Hepatocyte (in vitro differentiated cells): Measurements from ENCODE around the gene MAGI1. TPM values are rescaled to one million over a fixed set of nuclear protein-coding genes. Genes with fewer than 3 reads are reported as not detected.
"Not testable (repeated sequence)": the region's sequence is repeated elsewhere in the genome, so short reads cannot be mapped to it uniquely, and the experiment has no call there.

Experiments
- DNase-seq: peaks from one replicate; pipeline ENCODE4 v3.0.0-alpha.2; 2016; ENCODE audit warnings: low spot score
- H2AFZ ChIP-seq: fragments of 200-600 bp; sonication (generic); 2 replicates; pipeline ENCODE4 v1.6.0; 2016; ENCODE audit warnings: antibody characterized with exemption, mild to moderate bottlenecking
- H3K27ac ChIP-seq: fragments of 200-600 bp; sonication (generic); 2 replicates; pipeline ENCODE4 v1.5.1; 2016; ENCODE audit warnings: mild to moderate bottlenecking
- H3K27me3 ChIP-seq: fragments of 200-600 bp; sonication (generic); 2 replicates; pipeline ENCODE4 v1.6.1; 2016
- H3K36me3 ChIP-seq: fragments of 200-600 bp; sonication (generic); replicated peaks from 2 replicates; pipeline ENCODE4 v1.5.1; 2016; ENCODE audit warnings: low read depth; ENCODE audit not compliant: insufficient read depth
- H3K4me1 ChIP-seq: fragments of 200-600 bp; sonication (generic); 2 replicates; pipeline ENCODE4 v1.5.1; 2016; ENCODE audit warnings: mild to moderate bottlenecking, moderate library complexity; ENCODE audit not compliant: insufficient read depth
- H3K4me2 ChIP-seq: fragments of 200-600 bp; sonication (generic); 2 replicates; pipeline ENCODE4 v1.6.0; 2016
- H3K4me3 ChIP-seq: fragments of 200-600 bp; sonication (generic); 2 replicates; pipeline ENCODE4 v1.5.1; 2016; ENCODE audit warnings: mild to moderate bottlenecking
- H3K79me2 ChIP-seq: fragments of 200-600 bp; sonication (generic); 2 replicates; pipeline ENCODE4 v1.6.0; 2017; ENCODE audit warnings: mild to moderate bottlenecking
- H3K9me2 ChIP-seq: fragments of 200-600 bp; sonication (generic); replicated peaks from 2 replicates; pipeline ENCODE4 v1.6.0; 2017; ENCODE audit warnings: mild to moderate bottlenecking; ENCODE audit not compliant: insufficient read depth
- H3K9me3 ChIP-seq: fragments of 200-600 bp; sonication (generic); 2 replicates; pipeline ENCODE4 v1.5.1; 2016; ENCODE audit warnings: low read depth, mild to moderate bottlenecking
- H4K20me1 ChIP-seq: fragments of 200-600 bp; sonication (generic); 2 replicates; pipeline ENCODE4 v1.6.0; 2016; ENCODE audit warnings: mild to moderate bottlenecking; ENCODE audit not compliant: insufficient read depth, poor library complexity, severe bottlenecking
- CTCF ChIP-seq: fragments of 200-600 bp; sonication (generic); IDR thresholded peaks from 2 replicates; pipeline ENCODE4 v1.5.1; 2016; ENCODE audit warnings: antibody characterized with exemption, mild to moderate bottlenecking; ENCODE audit not compliant: poor library complexity
- EZH2 ChIP-seq: fragments of 200-600 bp; sonication (generic); IDR thresholded peaks from 2 replicates; pipeline ENCODE4 v1.6.1; 2016; ENCODE audit warnings: antibody characterized with exemption, mild to moderate bottlenecking, borderline replicate concordance
- EZH2phosphoT487 ChIP-seq: fragments of 200-600 bp; sonication (generic); IDR thresholded peaks from one replicate; pipeline ENCODE4 v1.6.1; 2018; ENCODE audit warnings: antibody characterized with exemption, mild to moderate bottlenecking, low read depth, moderate library complexity; ENCODE audit not compliant: unreplicated experiment, severe bottlenecking
- WGBS: methylation state at CpG from one replicate; pipeline ENCODE4 v1.1.6; 2016; ENCODE audit warnings: low lambda C conversion rate; ENCODE audit errors: missing lambda C conversion rate; 5-methylcytosine and 5-hydroxymethylcytosine counted together
- polyA plus RNA-seq: library from polyadenylated mRNA; unstranded; fragments of >200 nt; fragmentation: Nextera tagmentation; extraction: Ambion mirVana; gene quantifications from 2 replicates; pipeline ENCODE4 v1.2.1, GENCODE V29; 2016
- total RNA-seq: library from RNA; depleted of rRNA; stranded (reverse); fragments of >200 nt; gene quantifications from 2 replicates; pipeline ENCODE4 v1.2.3, GENCODE V29; 2014

The MAGI1 gene
- total and polyA plus RNA-seq, 2 experiments from 2014 or later = 26.2 to 43.5 TPM

- H3K4me1 ChIP-seq = no peaks in the 10 kb centered on the region
- DNase-seq = no peak
- H3K9me2 ChIP-seq = no peaks in the 10 kb centered on the region
- no peaks in the 10 kb centered on the region for H3K27me3 ChIP-seq
- H3K79me2 ChIP-seq = peaks cover 86% of the 10 kb centered on the region
- no peak overlapping the region for H2AFZ ChIP-seq
- WGBS = 88% methylated on average over 2 of the region's 2 CpGs
- no peaks in the 10 kb centered on the region for H3K9me3 ChIP-seq
- TF ChIP-seq CTCF (no peak), EZH2phosphoT487 (no peak), EZH2 (no peak)
- no peak overlapping the region for H3K4me2 ChIP-seq
- H3K36me3 ChIP-seq = no peaks in the 10 kb centered on the region
- no peak overlapping the region for H3K27ac ChIP-seq
- H3K4me3 ChIP-seq = no peak overlapping the region
- H4K20me1 ChIP-seq = peaks cover 3% of the 10 kb centered on the region
These were observed 145.1 kb downstream of the MAGI1 start for GRCh38 chr3:65893631-65894030.

- H3K9me3 ChIP-seq, H3K4me2 ChIP-seq, H3K4me1 ChIP-seq, H3K27me3 ChIP-seq, H2AFZ ChIP-seq, H4K20me1 ChIP-seq, H3K27ac ChIP-seq, H3K4me3 ChIP-seq, H3K9me2 ChIP-seq, DNase-seq, H3K36me3 ChIP-seq: not testable (repeated sequence)
- WGBS = 84% methylated on average over 1 of the region's 2 CpGs
- H3K79me2 ChIP-seq = peaks cover 90% of the 10 kb centered on the region
These were observed 147.2 kb downstream of the MAGI1 start for GRCh38 chr3:65891477-65891876.

GRCh38 chr3:65890328-65890727, 148.4 kb downstream of the MAGI1 start:
- Histone ChIP-seq H3K4me3 (no peak overlapping the region), H3K9me2 (no peaks in the 10 kb centered on the region), H2AFZ (no peak overlapping the region), H3K4me1 (no peaks in the 10 kb centered on the region), H3K4me2 (no peak overlapping the region), H4K20me1 (peaks cover 3% of the 10 kb centered on the region), H3K9me3 (no peaks in the 10 kb centered on the region), H3K79me2 (peaks cover 93% of the 10 kb centered on the region), H3K27me3 (no peaks in the 10 kb centered on the region), H3K36me3 (no peaks in the 10 kb centered on the region), H3K27ac (no peak overlapping the region)
- WGBS = 98% methylated on average over 6 of the region's 6 CpGs
- TF ChIP-seq EZH2 = no peak
- no peak for TF ChIP-seq EZH2phosphoT487
- no peak for TF ChIP-seq CTCF
- no peak for DNase-seq

- TF ChIP-seq EZH2 = no peak
- no peak for TF ChIP-seq CTCF
- TF ChIP-seq EZH2phosphoT487 = no peak
- 98% methylated on average over 3 of the region's 3 CpGs for WGBS
- no peak overlapping the region for H3K27ac ChIP-seq
- H3K4me1 ChIP-seq = no peaks in the 10 kb centered on the region
- no peak overlapping the region for H2AFZ ChIP-seq
- no peaks in the 10 kb centered on the region for H3K9me3 ChIP-seq
- no peak for DNase-seq
- H3K9me2 ChIP-seq = no peaks in the 10 kb centered on the region
- H3K36me3 ChIP-seq = no peaks in the 10 kb centered on the region
- no peaks in the 10 kb centered on the region for H3K27me3 ChIP-seq
- peaks cover 3% of the 10 kb centered on the region for H4K20me1 ChIP-seq
- H3K4me3 ChIP-seq = no peak overlapping the region
- no peak overlapping the region for H3K4me2 ChIP-seq
- peaks cover 94% of the 10 kb centered on the region for H3K79me2 ChIP-seq
These were observed 149.0 kb downstream of the MAGI1 start for GRCh38 chr3:65889707-65890099.
